Endothelial cell of umbilical vein (primary cell): Measurements from ENCODE around the gene SPRYD3. TPM values are rescaled to one million over a fixed set of nuclear protein-coding genes. Genes with fewer than 3 reads are reported as not detected.

Source experiments
- BruUV-seq: library from RNA; stranded (reverse); fragments of 400-500 nt; replicated peaks from 2 replicates; lab custom pipeline; 2021; lab: Mats Ljungman, UMichigan
- CTCF ChIA-PET: fragments of 300-600, 350-600 bp; sonication (Branson Sonifier 250); formaldehyde crosslinking; loops from one replicate; lab custom pipeline; 2021; ENCODE audit warnings: antibody characterized with exemption, inconsistent platforms; lab: Charles Lee
- POLR2A ChIA-PET: fragments of 300-600, 350-600 bp; sonication (Branson Sonifier 250); formaldehyde crosslinking; loops from one replicate; lab custom pipeline; 2021; ENCODE audit warnings: antibody characterized with exemption, inconsistent platforms; lab: Charles Lee
- DNase-seq: peaks from one replicate; pipeline ENCODE4 v3.0.0-alpha.2; 2011; ENCODE audit warnings: low read depth, low spot score
- FAIRE-seq: peaks from 2 replicates; lab custom pipeline; 2011; peaks lifted over from hg19 to GRCh38; lab: Jason Lieb, UNC
- H2AFZ ChIP-seq: 2 replicates; pipeline ENCODE4 v1.6.0; 2012; ENCODE audit warnings: low read depth, low read length, control low read depth, inconsistent platforms
- H3K27ac ChIP-seq: 2 replicates; pipeline ENCODE4 v1.5.1; 2011; ENCODE audit warnings: low read depth, mild to moderate bottlenecking, control low read depth, low read length, moderate library complexity; ENCODE audit not compliant: insufficient read depth
- H3K27me3 ChIP-seq, 2 experiments: 2 replicates each; pipeline versions ENCODE4 v1.6.0 to v1.6.1; 2011; ENCODE audit warnings: low read length in 2 of 2, mixed read lengths in 1 of 2; ENCODE audit not compliant: control insufficient read depth in 2 of 2, insufficient read depth in 2 of 2
- H3K36me3 ChIP-seq, 2 experiments: 2 replicates in 1 of 2; 3 replicates in 1 of 2; pipeline ENCODE4 v1.5.1; 2011; ENCODE audit warnings: low read length in 2 of 2, mild to moderate bottlenecking in 1 of 2, moderate library complexity in 1 of 2; ENCODE audit not compliant: control insufficient read depth in 2 of 2, insufficient read depth in 2 of 2; ENCODE audit errors: extremely low read depth in 1 of 2
- H3K4me1 ChIP-seq: 3 replicates; pipeline ENCODE4 v1.5.1; 2011; ENCODE audit warnings: mild to moderate bottlenecking, low read length; ENCODE audit not compliant: control insufficient read depth, insufficient read depth; ENCODE audit errors: extremely low read depth
- H3K4me2 ChIP-seq: 2 replicates; pipeline ENCODE4 v1.6.1; 2011; ENCODE audit warnings: low read length, control low read depth, mixed read lengths; ENCODE audit not compliant: insufficient read depth
- H3K4me3 ChIP-seq, 3 experiments: fragments of 200-600 bp in 1 of 3; sonication (generic), shearing (Covaris generic) in 1 of 3; replicated peaks in 1 of 3; 2 replicates each; pipeline ENCODE4 v1.5.1; 2011 to 2016; ENCODE audit warnings: control low read depth in 3 of 3, low read length in 3 of 3, mild to moderate bottlenecking in 2 of 3, inconsistent platforms in 1 of 3, low read depth in 1 of 3, moderate library complexity in 1 of 3; ENCODE audit not compliant: insufficient read depth in 1 of 3
- H3K79me2 ChIP-seq: 2 replicates; pipeline ENCODE4 v1.6.0; 2012; ENCODE audit warnings: low read length, inconsistent platforms; ENCODE audit not compliant: control insufficient read depth, insufficient read depth
- H3K9ac ChIP-seq: replicated peaks from 2 replicates; pipeline ENCODE3; 2011; ENCODE audit warnings: low read length, control low read depth; ENCODE audit not compliant: insufficient read depth; ENCODE audit errors: extremely low read depth
- H3K9me1 ChIP-seq: replicated peaks from 3 replicates; pipeline ENCODE4 v1.6.0; 2011; ENCODE audit warnings: mild to moderate bottlenecking, low read length; ENCODE audit not compliant: control insufficient read depth, insufficient read depth; ENCODE audit errors: extremely low read depth
- H3K9me3 ChIP-seq: replicated peaks from 2 replicates; pipeline ENCODE4 v1.5.1; 2012; ENCODE audit warnings: low read length, inconsistent platforms; ENCODE audit not compliant: control insufficient read depth, insufficient read depth
- H4K20me1 ChIP-seq: replicated peaks from 2 replicates; pipeline ENCODE3; 2011; ENCODE audit warnings: mild to moderate bottlenecking, low read length; ENCODE audit not compliant: control insufficient read depth, insufficient read depth; ENCODE audit errors: extremely low read depth
- CTCF ChIP-seq, 2 donors: IDR thresholded peaks; 1 replicate in 1 of 2; 2 replicates in 1 of 2; pipeline ENCODE4 v1.5.1; 2011; ENCODE audit warnings: low read length in 2 of 2, mild to moderate bottlenecking in 2 of 2, moderate library complexity in 2 of 2, control low read depth in 1 of 2, inconsistent platforms in 1 of 2, low read depth in 1 of 2; ENCODE audit not compliant: insufficient read depth in 1 of 2; ENCODE audit errors: extremely low read depth in 1 of 2
- EZH2 ChIP-seq: IDR thresholded peaks from 2 replicates; pipeline ENCODE4 v1.6.1; 2012; ENCODE audit warnings: borderline replicate concordance, low read depth, mild to moderate bottlenecking, moderate library complexity, low read length, inconsistent platforms; ENCODE audit not compliant: severe bottlenecking
- FOS ChIP-seq: IDR thresholded peaks from 2 replicates; pipeline ENCODE4 v1.6.1; 2011; ENCODE audit warnings: mild to moderate bottlenecking, low read length, moderate library complexity, borderline replicate concordance; ENCODE audit not compliant: insufficient read depth
- JUN ChIP-seq: IDR thresholded peaks from 2 replicates; pipeline ENCODE4 v1.6.1; 2011; ENCODE audit warnings: borderline replicate concordance, low read depth; ENCODE audit not compliant: insufficient read length, insufficient read depth
- MYC ChIP-seq: IDR thresholded peaks from one replicate; pipeline ENCODE4 v1.6.1; 2011; ENCODE audit warnings: mild to moderate bottlenecking, low read depth, low read length
- POLR2A ChIP-seq: IDR thresholded peaks from 2 replicates; pipeline ENCODE4 v1.6.1; 2012; ENCODE audit warnings: low read depth, mild to moderate bottlenecking, control low read depth, low read length
- POLR2AphosphoS5 ChIP-seq: IDR thresholded peaks from 2 replicates; pipeline ENCODE4 v1.6.1; 2012; ENCODE audit warnings: low read depth, mild to moderate bottlenecking, control low read depth, low read length, moderate library complexity; ENCODE audit not compliant: insufficient read depth
- dilution Hi-C: fragments of 300-500 bp; cut with MboI; formaldehyde crosslinking; loops from one replicate; pipeline ENCODE4 v1.15.0; 2019; ENCODE audit warnings: low sequenced_read_pairs; ENCODE audit not compliant: extremely low pct_ligation_motif_present
- intact Hi-C: fragments of 100-400 bp; cut with micrococcal nuclease; formaldehyde crosslinking; loops from one replicate; pipeline ENCODE4 v1.10.0; 2022
- polyA plus RNA-seq, 4 experiments: library from polyadenylated mRNA; depleted of rRNA in 3 of 4; stranded (reverse) in 3 of 4; unstranded in 1 of 4; fragments of >200 nt; gene quantifications; 2 replicates each; pipeline versions ENCODE4 v1.2.1 to v1.2.3, GENCODE V29; 2011 to 2012; ENCODE audit warnings: missing spikeins in 1 of 4
- total RNA-seq: library from RNA; stranded (reverse); gene quantifications from 2 replicates; pipeline ENCODE4 v1.2.3, GENCODE V29; 2021

SPRYD3 gene
- total and polyA plus RNA-seq, 2 donors (not counting 3 experiments of a cell fraction or from before 2014, with no cell fraction given): 38.6 to 39.2 TPM

GRCh38 chr12:53118751-53119300 lies 39.6 kb upstream of the SPRYD3 start:
- no peaks in the 10 kb centered on the region for H3K9me1 ChIP-seq
- dilution Hi-C loops (no loop called here), intact Hi-C loops (no loop called here)
- H3K4me2 ChIP-seq: no peak overlapping the region
- DNase-seq: no peak
- no peak overlapping the region for H3K9ac ChIP-seq
- H3K36me3 ChIP-seq: no peaks in the 10 kb centered on the region
- POLR2A ChIA-PET: no interaction called here
- CTCF ChIA-PET: no interaction called here
- H2AFZ ChIP-seq: no peak overlapping the region
- no peaks in the 10 kb centered on the region for H3K9me3 ChIP-seq
- no peak overlapping the region for H3K4me3 ChIP-seq
- FAIRE-seq: no peak
- BruUV-seq: no TSS peak
- H4K20me1 ChIP-seq: no peaks in the 10 kb centered on the region
- H3K27ac ChIP-seq: no peak overlapping the region
- H3K27me3 ChIP-seq: no peaks in the 10 kb centered on the region
- no peaks in the 10 kb centered on the region for H3K79me2 ChIP-seq
- H3K4me1 ChIP-seq: no peaks in the 10 kb centered on the region
- TF ChIP-seq JUN: no peak
- no peak for TF ChIP-seq FOS
- TF ChIP-seq CTCF (IDR thresholded peaks at IDR 0.05; ENCODE audit: extremely low read depth in 1 of 2, insufficient read depth in 1 of 2, low read depth in 1 of 2, low read length in 2 of 2): no peak
- no peak for TF ChIP-seq POLR2AphosphoS5
- no peak for TF ChIP-seq MYC
- TF ChIP-seq POLR2A: no peak
- no peak for TF ChIP-seq EZH2
